ENCODE data around the gene COX20.

DNA sequence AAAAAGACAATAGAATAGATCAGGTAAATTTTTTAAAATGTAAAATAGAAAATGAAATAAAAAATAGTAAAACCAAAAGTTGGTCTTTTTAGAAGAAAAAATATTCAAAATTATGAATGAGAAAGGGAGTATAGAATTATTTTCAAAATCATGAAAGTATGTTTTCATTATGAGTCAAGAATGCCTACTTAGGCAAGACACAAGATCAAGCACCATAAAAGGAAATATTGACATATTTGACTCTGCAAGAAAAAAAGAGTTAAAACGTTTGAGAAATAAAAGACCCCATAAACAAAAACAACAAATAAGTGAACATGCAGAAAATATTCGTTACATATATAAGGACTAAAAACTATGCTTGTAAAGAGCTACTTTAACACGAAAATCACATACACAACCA lies 4.8 kb upstream of the COX20 start:
- TF ChIP-seq, protein P1, sequence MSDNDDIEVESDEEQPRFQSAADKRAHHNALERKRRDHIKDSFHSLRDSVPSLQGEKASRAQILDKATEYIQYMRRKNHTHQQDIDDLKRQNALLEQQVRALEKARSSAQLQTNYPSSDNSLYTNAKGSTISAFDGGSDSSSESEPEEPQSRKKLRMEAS (CRISPR knock-in tag; IDR thresholded peaks at IDR 0.05) = no peak
- no peak for TF ChIP-seq SP1 (CRISPR knock-in tag; conservative IDR thresholded peaks at IDR 0.05)
- TF ChIP-seq, protein P2, sequence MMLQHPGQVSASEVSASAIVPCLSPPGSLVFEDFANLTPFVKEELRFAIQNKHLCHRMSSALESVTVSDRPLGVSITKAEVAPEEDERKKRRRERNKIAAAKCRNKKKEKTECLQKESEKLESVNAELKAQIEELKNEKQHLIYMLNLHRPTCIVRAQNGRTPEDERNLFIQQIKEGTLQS (CRISPR knock-in tag; conservative IDR thresholded peaks at IDR 0.05) = no peak
- TF ChIP-seq, protein P3, sequence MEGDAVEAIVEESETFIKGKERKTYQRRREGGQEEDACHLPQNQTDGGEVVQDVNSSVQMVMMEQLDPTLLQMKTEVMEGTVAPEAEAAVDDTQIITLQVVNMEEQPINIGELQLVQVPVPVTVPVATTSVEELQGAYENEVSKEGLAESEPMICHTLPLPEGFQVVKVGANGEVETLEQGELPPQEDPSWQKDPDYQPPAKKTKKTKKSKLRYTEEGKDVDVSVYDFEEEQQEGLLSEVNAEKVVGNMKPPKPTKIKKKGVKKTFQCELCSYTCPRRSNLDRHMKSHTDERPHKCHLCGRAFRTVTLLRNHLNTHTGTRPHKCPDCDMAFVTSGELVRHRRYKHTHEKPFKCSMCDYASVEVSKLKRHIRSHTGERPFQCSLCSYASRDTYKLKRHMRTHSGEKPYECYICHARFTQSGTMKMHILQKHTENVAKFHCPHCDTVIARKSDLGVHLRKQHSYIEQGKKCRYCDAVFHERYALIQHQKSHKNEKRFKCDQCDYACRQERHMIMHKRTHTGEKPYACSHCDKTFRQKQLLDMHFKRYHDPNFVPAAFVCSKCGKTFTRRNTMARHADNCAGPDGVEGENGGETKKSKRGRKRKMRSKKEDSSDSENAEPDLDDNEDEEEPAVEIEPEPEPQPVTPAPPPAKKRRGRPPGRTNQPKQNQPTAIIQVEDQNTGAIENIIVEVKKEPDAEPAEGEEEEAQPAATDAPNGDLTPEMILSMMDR (IDR thresholded peaks at IDR 0.05) = no peak
- TF ChIP-seq ZNF121 (CRISPR knock-in tag; IDR thresholded peaks at IDR 0.05) = no peak
- no peak for TF ChIP-seq ZNF416 (CRISPR knock-in tag; IDR thresholded peaks at IDR 0.05)
- TF ChIP-seq, protein P4, sequence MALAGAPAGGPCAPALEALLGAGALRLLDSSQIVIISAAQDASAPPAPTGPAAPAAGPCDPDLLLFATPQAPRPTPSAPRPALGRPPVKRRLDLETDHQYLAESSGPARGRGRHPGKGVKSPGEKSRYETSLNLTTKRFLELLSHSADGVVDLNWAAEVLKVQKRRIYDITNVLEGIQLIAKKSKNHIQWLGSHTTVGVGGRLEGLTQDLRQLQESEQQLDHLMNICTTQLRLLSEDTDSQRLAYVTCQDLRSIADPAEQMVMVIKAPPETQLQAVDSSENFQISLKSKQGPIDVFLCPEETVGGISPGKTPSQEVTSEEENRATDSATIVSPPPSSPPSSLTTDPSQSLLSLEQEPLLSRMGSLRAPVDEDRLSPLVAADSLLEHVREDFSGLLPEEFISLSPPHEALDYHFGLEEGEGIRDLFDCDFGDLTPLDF (CRISPR knock-in tag; IDR thresholded peaks at IDR 0.05) = no peak
- TF ChIP-seq FOXK1 (CRISPR knock-in tag; IDR thresholded peaks at IDR 0.05) = no peak
- TF ChIP-seq, protein P5, sequence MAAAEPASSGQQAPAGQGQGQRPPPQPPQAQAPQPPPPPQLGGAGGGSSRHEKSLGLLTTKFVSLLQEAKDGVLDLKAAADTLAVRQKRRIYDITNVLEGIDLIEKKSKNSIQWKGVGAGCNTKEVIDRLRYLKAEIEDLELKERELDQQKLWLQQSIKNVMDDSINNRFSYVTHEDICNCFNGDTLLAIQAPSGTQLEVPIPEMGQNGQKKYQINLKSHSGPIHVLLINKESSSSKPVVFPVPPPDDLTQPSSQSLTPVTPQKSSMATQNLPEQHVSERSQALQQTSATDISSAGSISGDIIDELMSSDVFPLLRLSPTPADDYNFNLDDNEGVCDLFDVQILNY (CRISPR knock-in tag; IDR thresholded peaks at IDR 0.05) = no peak
- TF ChIP-seq, protein P6, sequence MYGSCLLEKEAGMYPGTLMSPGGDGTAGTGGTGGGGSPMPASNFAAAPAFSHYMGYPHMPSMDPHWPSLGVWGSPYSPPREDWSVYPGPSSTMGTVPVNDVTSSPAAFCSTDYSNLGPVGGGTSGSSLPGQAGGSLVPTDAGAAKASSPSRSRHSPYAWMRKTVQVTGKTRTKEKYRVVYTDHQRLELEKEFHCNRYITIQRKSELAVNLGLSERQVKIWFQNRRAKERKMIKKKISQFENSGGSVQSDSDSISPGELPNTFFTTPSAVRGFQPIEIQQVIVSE (CRISPR knock-in tag; IDR thresholded peaks at IDR 0.05; ENCODE audit: borderline replicate concordance) = no peak
